Esophagus squamous epithelium (tissue), 4 donors: ENCODE measurements around the gene PUS1.

Source experiments
- CTCF ChIP-seq, 6 experiments: fragments of 450-650 bp in 4 of 6; fragments of 200-600 bp in 2 of 6; sonication (generic) in 2 of 6; IDR thresholded peaks; one replicate each; pipeline ENCODE4 v1.5.1; 2016 to 2019; ENCODE audit warnings: antibody characterized with exemption in 6 of 6, mild to moderate bottlenecking in 4 of 6, moderate library complexity in 4 of 6
- POLR2A ChIP-seq, 4 donors: fragments of 450-650 bp; IDR thresholded peaks; one replicate each; pipeline ENCODE4 v1.6.1; 2017; ENCODE audit warnings: antibody characterized with exemption in 4 of 4, mild to moderate bottlenecking in 4 of 4, moderate library complexity in 3 of 4

GRCh38 chr12:131911028-131911650, 17.9 kb upstream of the PUS1 start:
- TF ChIP-seq CTCF (IDR thresholded peaks at IDR 0.05) = no peak
- no peak for TF ChIP-seq POLR2A (IDR thresholded peaks at IDR 0.05)
